Measurements from ENCODE around the gene SH3RF2. TPM values are rescaled to one million over a fixed set of nuclear protein-coding genes. Genes with fewer than 3 reads are reported as not detected.

SH3RF2 gene
- total RNA-seq, 2 donors from 2014 or later: 2.6 to 3.2 TPM

GRCh38 chr5:145987856-145988255 lies 51.5 kb downstream of the SH3RF2 start:
- Histone ChIP-seq H3K4me1 (ENCODE audit: control insufficient read depth, insufficient read depth, low read length) (peaks cover 16% of the 10 kb centered on the region), H3K27ac (ENCODE audit: low read depth, low read length) (no peak overlapping the region), H3K9me3 (ENCODE audit: control insufficient read depth, low read length) (peaks cover 10% of the 10 kb centered on the region), H3K27me3 (ENCODE audit: control insufficient read depth, insufficient read depth, low read length, poor library complexity, severe bottlenecking) (no peaks in the 10 kb centered on the region), H3K36me3 (ENCODE audit: control insufficient read depth, insufficient read depth, low read length) (no peaks in the 10 kb centered on the region), H3K9ac (ENCODE audit: extremely low read depth, low read length, poor library complexity, severe bottlenecking) (no peak overlapping the region), H3K4me3 (ENCODE audit: low read length) (no peak overlapping the region)
- no peak for DNase-seq
- no peaks in the 10 kb centered on the region for H3K27me3 Mint-ChIP-seq (ENCODE audit: insufficient read depth)
- no peak overlapping the region for H3K4me3 Mint-ChIP-seq
- no peak overlapping the region for H3K27ac Mint-ChIP-seq
- peaks cover 12% of the 10 kb centered on the region for H3K9me3 Mint-ChIP-seq
- no peak for TF ChIP-seq CTCF (conservative IDR thresholded peaks at IDR 0.05)
- WGBS, 2 experiments (ENCODE audit: insufficient coverage in 1 of 2, insufficient read length in 1 of 2): 83 to 91% methylated on average over 1 of the region's 1 CpG
- peaks cover 23% of the 10 kb centered on the region for H3K4me1 Mint-ChIP-seq
- peaks cover 6% of the 10 kb centered on the region for H3K36me3 Mint-ChIP-seq (ENCODE audit: low read depth)

GRCh38 chr5:145988993-145989392 lies 52.6 kb downstream of the SH3RF2 start:
- H3K4me3 ChIP-seq (ENCODE audit: low read length): no peak overlapping the region
- DNase-seq: no peak
- peaks cover 11% of the 10 kb centered on the region for H3K36me3 Mint-ChIP-seq (ENCODE audit: low read depth)
- peaks cover 12% of the 10 kb centered on the region for H3K4me1 Mint-ChIP-seq
- H3K27me3 Mint-ChIP-seq (ENCODE audit: insufficient read depth): no peaks in the 10 kb centered on the region
- H3K27ac Mint-ChIP-seq: no peak overlapping the region
- H3K27ac ChIP-seq (ENCODE audit: low read depth, low read length): no peak overlapping the region
- no peak overlapping the region for H3K9ac ChIP-seq (ENCODE audit: extremely low read depth, low read length, poor library complexity, severe bottlenecking)
- no peak for TF ChIP-seq CTCF (conservative IDR thresholded peaks at IDR 0.05)
- H3K9me3 ChIP-seq (ENCODE audit: control insufficient read depth, low read length): peaks cover 22% of the 10 kb centered on the region
- peaks cover 9% of the 10 kb centered on the region for H3K4me1 ChIP-seq (ENCODE audit: control insufficient read depth, insufficient read depth, low read length)
- H3K9me3 Mint-ChIP-seq: peaks cover 23% of the 10 kb centered on the region
- no peaks in the 10 kb centered on the region for H3K27me3 ChIP-seq (ENCODE audit: control insufficient read depth, insufficient read depth, low read length, poor library complexity, severe bottlenecking)
- 94% methylated on average over 2 of the region's 2 CpGs for WGBS, 2 experiments (ENCODE audit: insufficient coverage in 1 of 2, insufficient read length in 1 of 2)
- no peak overlapping the region for H3K4me3 Mint-ChIP-seq
- H3K36me3 ChIP-seq (ENCODE audit: control insufficient read depth, insufficient read depth, low read length): no peaks in the 10 kb centered on the region

- Histone ChIP-seq H3K9me3 (ENCODE audit: control insufficient read depth, low read length) (peaks cover 25% of the 10 kb centered on the region), H3K27me3 (ENCODE audit: control insufficient read depth, insufficient read depth, low read length, poor library complexity, severe bottlenecking) (no peaks in the 10 kb centered on the region), H3K4me1 (ENCODE audit: control insufficient read depth, insufficient read depth, low read length) (peaks cover 9% of the 10 kb centered on the region), H3K4me3 (ENCODE audit: low read length) (no peak overlapping the region), H3K27ac (ENCODE audit: low read depth, low read length) (no peak overlapping the region), H3K9ac (ENCODE audit: extremely low read depth, low read length, poor library complexity, severe bottlenecking) (no peak overlapping the region), H3K36me3 (ENCODE audit: control insufficient read depth, insufficient read depth, low read length) (no peaks in the 10 kb centered on the region)
- Mint-ChIP-seq H3K27me3 (ENCODE audit: insufficient read depth) (no peaks in the 10 kb centered on the region), H3K36me3 (ENCODE audit: low read depth) (peaks cover 16% of the 10 kb centered on the region), H3K27ac (no peak overlapping the region), H3K4me1 (peaks cover 10% of the 10 kb centered on the region), H3K4me3 (no peak overlapping the region), H3K9me3 (peaks cover 27% of the 10 kb centered on the region)
- DNase-seq: no peak
- 91 to 94% methylated on average over 2 of the region's 2 CpGs for WGBS, 2 experiments (ENCODE audit: insufficient coverage in 1 of 2, insufficient read length in 1 of 2)
- no peak for TF ChIP-seq CTCF (conservative IDR thresholded peaks at IDR 0.05)
Measured at GRCh38 chr5:145989428-145989827, 53.0 kb downstream of the SH3RF2 start.

Measured in endodermal cell (in vitro differentiated cells).